Transverse colon (tissue), 4 donors: ENCODE results near the gene HORMAD1.

Experiments used
- POLR2AphosphoS5 ChIP-seq, 3 donors: sonication (generic); formaldehyde crosslinking; IDR thresholded peaks; one replicate each; pipeline ENCODE4 v1.6.1; 2016; ENCODE audit warnings: antibody characterized with exemption in 3 of 3
- TF ChIP-seq, protein P1 (sequence below), 5 experiments: fragments of 200-600 bp in 3 of 5; fragments of 450-650 bp in 2 of 5; sonication (generic) in 3 of 5; IDR thresholded peaks; 1 replicate in 2 of 5; 2 replicates in 3 of 5; pipeline ENCODE4 v1.5.1; 2016 to 2017; ENCODE audit warnings: antibody characterized with exemption in 5 of 5, inconsistent platforms in 3 of 5, mild to moderate bottlenecking in 2 of 5, moderate library complexity in 1 of 5

DNA sequence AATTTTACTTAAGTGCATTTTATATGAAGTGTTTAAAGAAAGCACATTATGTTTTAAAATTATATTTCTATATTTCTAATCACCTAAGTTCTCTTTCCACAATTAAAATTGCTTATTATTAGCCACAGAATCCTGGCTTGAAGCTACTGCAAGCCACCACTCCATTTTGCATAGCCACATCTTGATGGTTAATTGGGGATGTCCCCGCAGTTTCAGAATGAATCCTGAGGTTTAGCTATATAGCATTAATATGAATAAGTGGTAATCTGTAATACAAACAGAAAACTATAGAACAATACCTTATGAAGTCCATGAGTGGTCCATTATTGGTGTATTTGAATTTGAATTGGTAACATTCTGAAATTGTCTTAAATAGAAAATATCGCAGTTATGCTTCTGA, 12.1 kb downstream of the HORMAD1 start:
- TF ChIP-seq, protein P1, sequence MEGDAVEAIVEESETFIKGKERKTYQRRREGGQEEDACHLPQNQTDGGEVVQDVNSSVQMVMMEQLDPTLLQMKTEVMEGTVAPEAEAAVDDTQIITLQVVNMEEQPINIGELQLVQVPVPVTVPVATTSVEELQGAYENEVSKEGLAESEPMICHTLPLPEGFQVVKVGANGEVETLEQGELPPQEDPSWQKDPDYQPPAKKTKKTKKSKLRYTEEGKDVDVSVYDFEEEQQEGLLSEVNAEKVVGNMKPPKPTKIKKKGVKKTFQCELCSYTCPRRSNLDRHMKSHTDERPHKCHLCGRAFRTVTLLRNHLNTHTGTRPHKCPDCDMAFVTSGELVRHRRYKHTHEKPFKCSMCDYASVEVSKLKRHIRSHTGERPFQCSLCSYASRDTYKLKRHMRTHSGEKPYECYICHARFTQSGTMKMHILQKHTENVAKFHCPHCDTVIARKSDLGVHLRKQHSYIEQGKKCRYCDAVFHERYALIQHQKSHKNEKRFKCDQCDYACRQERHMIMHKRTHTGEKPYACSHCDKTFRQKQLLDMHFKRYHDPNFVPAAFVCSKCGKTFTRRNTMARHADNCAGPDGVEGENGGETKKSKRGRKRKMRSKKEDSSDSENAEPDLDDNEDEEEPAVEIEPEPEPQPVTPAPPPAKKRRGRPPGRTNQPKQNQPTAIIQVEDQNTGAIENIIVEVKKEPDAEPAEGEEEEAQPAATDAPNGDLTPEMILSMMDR (IDR thresholded peaks at IDR 0.05) = no peak
- TF ChIP-seq POLR2AphosphoS5 (IDR thresholded peaks at IDR 0.05) = no peak
